NCI-H2107 treated with DMSO at 0.1 percent for 48 hours (cell line): ENCODE measurements around the gene RGS7.
"Not testable (repeated sequence)": the region's sequence is repeated elsewhere in the genome, so short reads cannot be mapped to it uniquely, and the experiment has no call there.

Source experiments
- DNase-seq: peaks from one replicate; lab custom pipeline; 2025; ENCODE audit not compliant: unreplicated experiment; lab: John Stamatoyannopoulos, UW

RGS7 gene

GRCh38 chr1:241215203-241215602, 141.8 kb downstream of the RGS7 start:
- no peak for DNase-seq

GRCh38 chr1:241213139-241213538, 143.9 kb downstream of the RGS7 start:
- DNase-seq = no peak

GRCh38 chr1:241212628-241213027, 144.4 kb downstream of the RGS7 start:
- DNase-seq = no peak

GRCh38 chr1:241208910-241209379, 148.1 kb downstream of the RGS7 start:
- DNase-seq = peak; percentile 47

DNA sequence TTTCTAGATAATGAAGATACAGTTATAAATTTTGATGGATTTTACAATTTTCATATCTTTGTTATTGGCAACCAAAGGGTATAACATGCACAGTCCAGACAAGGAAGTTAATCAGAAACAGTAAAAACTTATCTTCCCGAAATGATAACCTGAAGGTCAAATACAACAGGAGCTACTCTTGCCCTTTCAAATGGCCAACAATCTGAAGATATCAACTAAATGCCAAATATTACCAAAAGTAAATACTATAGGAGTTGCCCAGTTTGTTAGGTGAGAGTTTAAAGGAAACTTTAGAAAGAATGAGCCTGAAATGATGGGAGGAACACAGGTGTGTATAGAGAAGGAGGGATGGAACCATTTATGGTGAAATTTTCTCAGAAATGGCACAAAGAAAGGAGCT, 153.2 kb downstream of the RGS7 start:
- DNase-seq = no peak

DNA sequence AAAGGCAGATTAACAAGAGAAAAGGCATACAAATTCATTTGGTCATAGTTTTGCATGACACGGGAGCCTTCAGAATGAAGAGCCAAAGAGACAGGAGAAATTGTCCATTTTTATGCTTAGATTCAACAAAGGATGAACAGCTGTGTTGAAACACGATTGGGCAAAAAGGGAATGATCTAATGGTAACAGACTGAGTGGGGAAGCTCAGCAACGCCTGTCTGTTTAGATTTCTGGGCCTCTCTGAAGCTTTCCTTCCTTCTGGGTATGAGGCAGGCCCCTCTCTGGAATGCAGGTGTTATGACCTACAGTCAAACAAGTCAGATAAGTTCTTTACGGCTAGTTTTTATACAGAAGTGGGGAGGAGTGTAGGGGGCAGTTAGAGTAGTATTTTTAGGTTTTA, 154.6 kb downstream of the RGS7 start:
- no peak for DNase-seq

GRCh38 chr1:241186716-241187115, 170.3 kb downstream of the RGS7 start:
- DNase-seq = no peak

DNA sequence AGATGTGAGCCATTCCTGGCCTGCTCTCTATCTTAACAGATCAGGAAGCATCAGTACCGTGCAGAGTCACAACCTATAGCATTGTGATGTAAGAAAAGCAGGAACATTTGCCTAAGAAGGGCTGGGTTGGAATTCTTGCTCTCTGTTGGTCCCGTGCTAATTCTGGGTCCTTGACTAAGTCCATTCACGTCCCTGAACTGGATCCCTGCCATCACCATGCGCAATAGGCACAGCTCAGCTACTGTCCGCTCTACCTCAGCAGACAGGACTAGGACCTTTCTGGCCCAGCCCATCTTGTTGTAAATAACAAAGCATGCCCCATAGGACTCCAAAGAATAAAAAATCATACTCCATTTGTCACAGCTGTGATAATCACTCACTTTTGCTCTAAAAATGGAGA, 175.0 kb downstream of the RGS7 start:
- no peak for DNase-seq

DNA sequence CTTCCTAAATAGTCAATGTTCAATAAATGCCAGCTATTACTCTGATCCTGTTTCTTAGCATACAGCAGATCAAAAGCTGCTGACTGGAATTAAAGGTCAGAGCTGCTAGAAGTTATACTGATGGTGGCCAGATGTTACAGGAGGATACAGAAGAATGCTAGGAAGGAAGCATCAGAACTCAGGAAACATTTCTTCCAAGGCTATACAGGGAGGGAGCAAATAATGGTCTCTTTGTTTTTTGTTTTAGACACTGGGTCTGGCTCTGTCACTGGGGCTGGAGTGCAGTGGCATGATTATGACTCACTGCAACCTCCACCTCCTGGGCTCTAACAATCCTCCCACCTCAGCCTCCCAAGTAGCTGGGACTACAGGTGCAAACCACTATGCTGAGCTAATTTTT, 175.5 kb downstream of the RGS7 start:
- DNase-seq = no peak

- no peak for DNase-seq
These were observed 176.4 kb downstream of the RGS7 start for GRCh38 chr1:241180569-241180968.

DNA sequence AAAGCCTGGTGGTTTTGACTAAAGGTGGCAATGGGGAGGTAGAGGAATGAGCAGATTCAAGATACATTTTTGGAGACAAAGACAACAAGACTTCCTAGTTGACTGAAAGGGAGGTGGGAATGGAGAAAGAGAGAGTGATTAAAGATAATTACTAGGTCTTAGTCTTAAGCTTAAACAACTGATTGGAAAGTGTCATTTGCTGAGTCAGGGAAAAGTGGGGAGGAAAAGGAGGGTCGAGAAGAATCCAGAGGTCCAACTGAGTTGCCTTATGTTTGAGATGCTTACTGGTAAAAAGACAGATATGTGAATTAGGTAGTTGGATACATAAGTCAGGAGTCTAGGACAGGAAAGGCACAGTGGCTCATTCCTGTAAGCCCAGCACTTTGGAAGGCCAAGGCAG, 179.3 kb downstream of the RGS7 start:
- DNase-seq = no peak

DNA sequence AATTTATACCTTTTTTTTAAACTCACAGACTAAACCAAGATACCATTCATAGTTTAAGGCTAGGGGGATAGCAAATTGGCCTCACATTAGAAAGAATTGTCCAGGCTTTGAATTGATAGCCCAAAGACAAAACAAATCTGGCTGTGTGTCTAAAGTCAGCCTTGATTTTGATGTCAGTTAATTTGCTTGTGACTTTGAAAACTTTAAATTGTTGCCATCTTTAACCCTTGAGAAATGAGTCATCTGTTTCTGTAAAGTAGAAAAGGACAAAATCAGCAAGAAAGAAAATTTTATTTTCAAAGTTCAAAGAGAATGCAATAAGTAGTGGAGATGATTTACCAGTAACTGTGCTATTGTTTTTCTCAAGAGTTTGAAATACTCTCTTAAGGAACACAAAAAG, 184.5 kb downstream of the RGS7 start:
- no peak for DNase-seq

- no peak for DNase-seq
These were observed 185.0 kb downstream of the RGS7 start for GRCh38 chr1:241171991-241172390.

DNA sequence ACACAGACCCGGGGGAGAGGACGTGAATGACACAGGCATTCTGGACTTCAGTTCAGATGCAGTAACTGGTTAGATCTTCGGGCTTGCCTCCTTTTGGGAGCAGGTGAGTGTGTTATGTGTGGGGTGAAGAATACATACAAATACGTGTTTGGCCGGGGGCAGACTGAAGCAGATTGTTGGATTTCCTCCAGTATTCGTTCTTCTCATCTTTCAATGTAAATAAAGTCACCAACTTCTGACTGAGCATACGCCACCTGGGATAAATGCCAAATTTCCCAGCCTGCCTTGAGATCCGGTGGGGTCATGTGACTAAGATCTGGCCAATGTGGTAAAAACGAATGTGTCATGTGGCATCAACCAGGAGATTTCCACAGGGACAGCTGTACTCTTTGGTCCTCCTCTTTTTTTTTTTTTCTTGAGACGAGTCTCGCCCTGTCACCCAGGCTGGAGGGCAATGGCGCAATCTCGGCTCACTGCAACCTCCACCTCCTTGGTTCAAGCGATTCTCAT, 189.8 kb downstream of the RGS7 start:
- DNase-seq = peak; percentile 34

DNA sequence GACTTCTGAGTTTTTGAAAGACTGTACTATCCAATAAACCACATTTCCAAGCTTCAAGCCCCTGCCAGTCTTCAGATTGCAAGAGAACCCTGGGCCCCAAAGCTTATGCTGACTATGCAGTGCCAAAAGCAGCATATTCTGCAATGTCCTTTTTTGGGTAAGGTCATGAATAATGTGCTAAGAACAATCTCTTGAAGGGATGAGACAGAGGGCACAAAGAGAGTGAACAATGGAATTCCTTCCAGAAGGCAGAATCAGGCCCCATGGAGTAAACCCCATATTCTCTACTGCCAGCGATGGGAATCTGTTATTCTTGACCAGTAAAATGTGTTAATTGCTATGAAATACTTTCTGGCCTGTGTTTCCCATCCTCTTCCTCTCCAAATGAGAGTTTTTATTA, 190.4 kb downstream of the RGS7 start:
- no peak for DNase-seq

DNA sequence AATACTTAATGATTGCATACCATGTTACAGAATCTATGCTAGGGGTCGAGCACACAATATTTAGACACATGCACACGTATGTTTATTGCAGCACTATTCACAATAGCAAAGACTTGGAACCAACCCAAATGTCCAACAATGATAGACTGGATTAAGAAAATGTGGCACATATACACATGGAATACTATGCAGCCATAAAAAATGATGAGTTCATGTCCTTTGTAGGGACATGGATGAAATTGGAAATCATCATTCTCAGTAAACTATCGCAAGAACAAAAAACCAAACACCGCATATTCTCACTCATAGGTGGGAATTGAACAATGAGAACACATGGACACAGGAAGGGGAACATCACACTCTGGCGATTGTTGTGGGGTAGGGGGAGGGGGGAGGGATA, 191.7 kb downstream of the RGS7 start:
- DNase-seq = not testable (repeated sequence)

GRCh38 chr1:241163363-241163762, 193.6 kb downstream of the RGS7 start:
- no peak for DNase-seq

DNA sequence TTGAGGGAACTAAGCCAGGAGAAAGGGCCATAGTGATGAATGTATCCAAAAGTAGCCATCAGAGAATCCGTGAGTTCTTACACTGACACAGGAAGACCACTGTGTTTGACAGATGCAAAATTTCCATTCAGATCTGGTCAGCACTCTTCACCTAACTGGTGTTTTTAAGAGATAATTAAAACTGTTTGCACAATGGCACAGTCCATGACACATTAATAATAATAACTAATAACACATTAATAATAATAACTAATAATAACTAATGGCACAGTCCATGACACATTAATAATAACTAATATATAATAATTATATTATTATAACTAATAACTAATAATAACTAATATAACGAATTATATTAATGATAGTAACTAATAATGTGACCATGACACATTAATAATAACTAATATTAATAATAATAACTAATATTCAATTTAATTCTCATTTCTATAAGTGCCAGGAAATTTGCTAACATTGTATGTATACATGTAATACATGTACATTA, 195.8 kb downstream of the RGS7 start:
- DNase-seq = no peak

DNA sequence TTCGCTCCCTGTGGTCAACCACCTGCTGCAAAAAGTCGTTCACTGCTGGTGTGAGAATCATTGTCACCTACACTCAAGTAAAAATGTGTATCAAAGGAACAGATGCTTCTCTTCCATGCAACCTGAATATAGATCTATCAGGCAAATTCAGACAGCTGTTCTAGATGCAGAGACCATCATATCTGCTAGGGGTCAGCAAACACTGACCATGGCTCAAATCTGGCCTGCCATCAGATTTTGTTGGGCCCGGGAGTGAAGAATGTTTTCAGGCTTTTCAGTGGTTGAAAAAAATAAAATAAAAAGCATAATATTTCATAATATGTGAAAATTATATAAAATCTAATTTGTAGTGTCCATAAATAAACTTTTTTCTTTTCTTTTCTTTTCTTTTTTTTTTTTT, 199.6 kb downstream of the RGS7 start:
- no peak for DNase-seq

GRCh38 chr1:241156231-241156965, 200.6 kb downstream of the RGS7 start:
- DNase-seq = no peak

DNA sequence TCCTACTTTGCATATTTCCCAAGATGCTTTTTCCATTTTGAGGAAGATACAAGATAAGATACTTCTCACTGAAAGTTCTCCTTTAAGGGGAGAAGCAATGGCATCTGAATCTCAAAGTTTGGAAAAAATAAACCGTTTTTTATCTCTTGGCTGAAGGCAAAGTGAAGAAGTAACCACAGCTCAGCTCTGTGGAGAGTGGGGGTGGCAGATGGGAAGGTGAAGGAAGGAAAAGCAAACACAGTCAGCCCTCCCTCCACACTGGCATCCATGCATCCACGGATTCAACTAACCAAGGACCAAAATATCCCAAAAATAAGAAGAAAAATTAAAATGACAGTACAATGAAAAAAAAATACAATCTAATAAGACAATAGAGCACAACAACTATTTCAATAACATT, 211.1 kb downstream of the RGS7 start:
- DNase-seq = no peak

DNA sequence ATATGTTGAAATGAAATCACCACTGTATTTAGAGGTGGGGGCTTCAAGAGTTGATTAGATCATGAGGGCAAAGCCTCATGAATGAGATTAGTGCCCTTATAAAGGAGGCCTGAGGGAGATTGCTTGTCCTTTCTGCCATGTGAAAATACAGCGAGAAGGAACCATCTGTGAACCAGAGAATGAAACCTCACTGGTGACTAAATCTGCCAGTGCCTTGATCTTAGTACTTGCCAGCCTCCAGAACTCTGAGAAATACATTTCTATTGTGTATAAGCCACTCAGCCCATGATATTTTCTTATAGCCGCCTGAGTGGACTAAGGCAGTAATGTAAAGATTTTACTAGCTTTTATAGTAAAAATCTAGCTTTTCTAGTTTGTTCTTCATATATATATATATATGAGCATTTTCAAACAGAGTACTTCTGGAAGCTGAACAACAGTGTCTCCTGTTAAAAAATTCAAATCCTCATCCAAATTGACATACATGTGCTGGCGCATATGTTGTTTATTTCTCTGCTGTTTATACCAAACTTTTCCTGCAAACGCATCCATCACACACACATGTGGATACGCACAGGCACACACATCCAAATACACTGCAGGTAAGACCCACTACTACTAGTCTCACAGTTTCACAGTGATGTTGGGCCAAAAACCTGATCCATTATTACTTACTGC, 213.1 kb downstream of the RGS7 start:
- no peak for DNase-seq
